ENCODE data around the gene DGKG. TPM values are rescaled to one million over a fixed set of nuclear protein-coding genes. Genes with fewer than 3 reads are reported as not detected.

The DGKG gene
- total RNA-seq, 2 experiments from 2014 or later: 0.20 to 0.66 TPM

- H3K36me3 Mint-ChIP-seq: no peaks in the 10 kb centered on the region
- no peak overlapping the region for H3K27ac Mint-ChIP-seq
- no peak overlapping the region for H3K4me3 Mint-ChIP-seq
- no peaks in the 10 kb centered on the region for H3K9me3 Mint-ChIP-seq (ENCODE audit: low read depth)
- ATAC-seq: no peak
- CTCF ChIA-PET: interaction anchor here (1.3 kb wide), 1 partner anchor 233 kb away, joined by 3 read pairs; no protein-coding TSS in a partner anchor
- no peak for DNase-seq
- no peaks in the 10 kb centered on the region for H3K4me1 Mint-ChIP-seq
- H3K27me3 Mint-ChIP-seq: peaks cover 28% of the 10 kb centered on the region
These were observed 151.1 kb downstream of the DGKG start for GRCh38 chr3:186210852-186211500.

DNA sequence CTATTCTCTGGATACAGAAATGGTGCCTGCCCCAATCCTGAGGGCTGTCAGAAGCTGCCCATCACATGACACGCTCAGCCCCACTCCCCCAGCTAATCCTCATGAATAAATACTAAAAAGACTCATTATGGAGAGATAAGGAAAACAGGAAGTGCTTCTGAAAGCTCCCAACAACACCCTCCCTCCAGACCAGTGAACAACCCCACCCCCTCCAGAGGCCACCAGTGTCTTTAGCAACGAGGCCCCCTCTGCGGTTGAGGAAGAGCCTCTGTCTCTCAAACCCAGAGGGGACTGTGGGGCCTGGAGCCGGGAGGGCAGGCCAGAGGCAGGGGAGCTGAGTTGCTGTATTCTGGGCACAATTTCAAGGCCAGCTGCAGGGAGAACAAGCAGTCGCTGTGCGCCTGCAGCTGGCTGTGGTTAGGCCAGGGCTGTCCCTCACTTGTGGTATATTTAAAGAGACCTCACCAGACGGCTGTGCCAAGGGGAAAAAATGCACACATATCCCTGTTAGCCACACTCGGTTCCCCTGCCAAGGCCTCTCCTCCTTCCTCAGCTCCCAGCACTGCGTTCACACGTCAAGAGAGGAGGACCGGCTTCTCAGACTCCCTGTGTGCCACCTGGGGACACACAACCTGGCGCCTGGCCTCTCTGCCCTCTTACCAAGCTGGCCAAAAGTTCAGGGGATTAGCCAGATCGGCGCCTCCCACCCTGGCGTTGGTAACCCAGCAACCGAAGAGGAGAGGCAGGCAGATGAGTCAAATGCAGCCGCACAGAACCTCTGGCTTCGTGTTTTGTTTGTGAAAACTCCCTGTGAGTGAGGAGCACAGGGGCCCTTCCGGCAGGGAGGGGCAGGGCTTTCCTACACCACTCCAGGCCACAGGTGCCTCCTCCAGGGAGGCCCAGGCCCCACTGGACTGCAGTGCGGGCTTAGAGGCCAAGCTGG, 152.0 kb downstream of the DGKG start:
- Mint-ChIP-seq H3K36me3 (no peaks in the 10 kb centered on the region), H3K27ac (no peak overlapping the region), H3K9me3 (ENCODE audit: low read depth) (no peaks in the 10 kb centered on the region), H3K27me3 (peaks cover 26% of the 10 kb centered on the region), H3K4me3 (no peak overlapping the region), H3K4me1 (no peaks in the 10 kb centered on the region)
- ATAC-seq (no peak), DNase-seq (no peak)
- CTCF ChIA-PET: interaction anchor here (1.3 kb wide), 1 partner anchor 232 kb away, joined by 3 read pairs; no protein-coding TSS in a partner anchor

GRCh38 chr3:186208296-186208989, 153.6 kb downstream of the DGKG start:
- Mint-ChIP-seq H3K4me1 (no peaks in the 10 kb centered on the region), H3K27me3 (peaks cover 19% of the 10 kb centered on the region), H3K4me3 (no peak overlapping the region), H3K9me3 (ENCODE audit: low read depth) (no peaks in the 10 kb centered on the region), H3K36me3 (no peaks in the 10 kb centered on the region), H3K27ac (no peak overlapping the region)
- CTCF ChIA-PET: interaction anchor here (1.5 to 2.3 kb wide), 2 partner anchors 9 to 10 kb away, joined by 3 to 5 read pairs; no protein-coding TSS in a partner anchor
- no peak for DNase-seq
- ATAC-seq: no peak

GRCh38 chr3:186207515-186207914, 154.5 kb downstream of the DGKG start:
- no peak for ATAC-seq
- H3K27ac Mint-ChIP-seq: no peak overlapping the region
- CTCF ChIA-PET: interaction anchor here (0.8 to 2.3 kb wide), 2 partner anchors 10 to 23 kb away, joined by 3 to 5 read pairs; no protein-coding TSS in a partner anchor

GRCh38 chr3:186200726-186201125, 161.3 kb downstream of the DGKG start:
- Mint-ChIP-seq H3K9me3 (ENCODE audit: low read depth) (no peaks in the 10 kb centered on the region), H3K4me1 (no peaks in the 10 kb centered on the region), H3K27ac (no peak overlapping the region), H3K4me3 (no peak overlapping the region), H3K36me3 (no peaks in the 10 kb centered on the region), H3K27me3 (peaks cover 17% of the 10 kb centered on the region)
- ATAC-seq: no peak
- CTCF ChIA-PET: no interaction called here
- DNase-seq: no peak

More at GRCh38 chr3:186207515-186207914, 154.5 kb downstream of the DGKG start:
- no peak for DNase-seq
- no peak overlapping the region for H3K4me3 Mint-ChIP-seq
- no peaks in the 10 kb centered on the region for H3K9me3 Mint-ChIP-seq (ENCODE audit: low read depth)
- H3K36me3 Mint-ChIP-seq: no peaks in the 10 kb centered on the region
- peaks cover 20% of the 10 kb centered on the region for H3K27me3 Mint-ChIP-seq
- H3K4me1 Mint-ChIP-seq: no peaks in the 10 kb centered on the region

DNA sequence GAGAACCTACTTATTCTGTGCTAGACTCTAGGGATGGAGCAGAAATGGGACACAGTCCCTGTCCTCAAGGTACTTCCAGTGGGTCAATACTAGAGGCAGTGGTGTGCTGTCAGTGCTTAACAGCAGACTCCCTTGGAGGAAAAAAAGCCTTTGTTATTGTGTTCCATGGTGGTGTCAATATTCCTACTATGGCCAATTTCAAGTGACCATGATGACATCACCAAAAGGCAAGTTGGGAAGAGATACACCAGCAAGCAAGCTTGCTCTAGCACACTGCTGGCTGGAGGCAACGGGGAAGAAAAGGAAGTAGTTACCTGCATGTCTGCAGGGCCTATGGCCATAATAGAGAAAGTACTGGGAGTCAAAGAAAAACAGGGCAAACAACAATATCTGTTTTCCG, 163.6 kb downstream of the DGKG start:
- H3K36me3 Mint-ChIP-seq: no peaks in the 10 kb centered on the region
- ATAC-seq: no peak
- no peak overlapping the region for H3K4me3 Mint-ChIP-seq
- DNase-seq: no peak
- H3K9me3 Mint-ChIP-seq (ENCODE audit: low read depth): no peaks in the 10 kb centered on the region
- H3K4me1 Mint-ChIP-seq: no peaks in the 10 kb centered on the region
- peaks cover 32% of the 10 kb centered on the region for H3K27me3 Mint-ChIP-seq
- CTCF ChIA-PET: interaction anchor here (1.5 kb wide), 1 partner anchor 10 kb away, joined by 3 read pairs; no protein-coding TSS in a partner anchor
- H3K27ac Mint-ChIP-seq: no peak overlapping the region

GRCh38 chr3:186194451-186194811, 167.6 kb downstream of the DGKG start:
- DNase-seq (no peak), ATAC-seq (no peak)
- no peaks in the 10 kb centered on the region for H3K4me1 Mint-ChIP-seq
- no peaks in the 10 kb centered on the region for H3K9me3 Mint-ChIP-seq (ENCODE audit: low read depth)
- H3K27me3 Mint-ChIP-seq: peaks cover 55% of the 10 kb centered on the region
- H3K36me3 Mint-ChIP-seq: no peaks in the 10 kb centered on the region
- H3K27ac Mint-ChIP-seq: no peak overlapping the region
- H3K4me3 Mint-ChIP-seq: no peak overlapping the region
- CTCF ChIA-PET: no interaction called here

- H3K36me3 Mint-ChIP-seq: no peaks in the 10 kb centered on the region
- CTCF ChIA-PET: no interaction called here
- H3K4me1 Mint-ChIP-seq: no peaks in the 10 kb centered on the region
- H3K4me3 Mint-ChIP-seq: no peak overlapping the region
- no peak overlapping the region for H3K27ac Mint-ChIP-seq
- ATAC-seq: no peak
- DNase-seq: no peak
- peaks cover 55% of the 10 kb centered on the region for H3K27me3 Mint-ChIP-seq
- H3K9me3 Mint-ChIP-seq (ENCODE audit: low read depth): no peaks in the 10 kb centered on the region
These were observed 168.2 kb downstream of the DGKG start for GRCh38 chr3:186193534-186194450.

DNA sequence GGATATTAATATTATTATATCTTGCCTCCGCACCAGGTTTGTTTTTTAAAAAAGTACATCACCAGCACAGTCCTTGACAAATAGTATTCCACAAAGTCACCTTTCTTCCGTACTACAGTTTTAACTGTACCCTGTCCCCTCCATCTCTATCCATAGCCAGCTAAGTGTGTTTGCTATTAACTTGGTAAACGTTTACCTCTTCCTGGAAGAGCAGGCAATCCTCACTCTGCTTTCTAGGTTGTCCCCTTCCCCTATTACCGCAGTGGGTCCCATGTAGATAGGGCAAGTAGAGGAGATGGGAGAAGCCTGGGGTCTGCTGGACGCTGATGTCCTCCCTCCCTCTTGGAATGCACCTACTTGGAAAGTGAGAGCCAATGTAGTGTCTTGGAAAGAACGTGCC, 169.2 kb downstream of the DGKG start:
- CTCF ChIA-PET: no interaction called here

DNA sequence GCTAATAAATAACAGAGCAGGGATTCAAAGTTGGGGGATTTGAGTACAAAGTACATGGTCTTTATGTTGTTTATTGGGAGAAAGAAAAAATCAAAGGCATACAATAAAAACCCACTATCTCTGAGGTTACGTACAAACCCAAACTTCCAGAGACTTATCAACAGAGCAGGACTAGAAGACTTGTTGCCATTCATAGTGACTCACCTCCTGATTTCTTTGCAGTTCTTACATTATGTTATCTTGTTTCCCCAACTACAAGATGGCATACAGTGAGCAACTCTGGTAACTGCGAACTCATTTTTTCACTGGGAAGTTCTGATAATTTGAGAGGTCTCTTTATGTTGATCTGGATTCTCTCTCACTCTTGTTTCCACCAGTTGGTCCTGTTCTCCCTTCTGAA, 172.5 kb downstream of the DGKG start:
- H3K4me1 Mint-ChIP-seq: peaks cover 12% of the 10 kb centered on the region
- CTCF ChIA-PET: no interaction called here
- no peaks in the 10 kb centered on the region for H3K9me3 Mint-ChIP-seq (ENCODE audit: low read depth)
- no peaks in the 10 kb centered on the region for H3K36me3 Mint-ChIP-seq
- ATAC-seq (no peak), DNase-seq (no peak)
- H3K27ac Mint-ChIP-seq: no peak overlapping the region
- no peak overlapping the region for H3K4me3 Mint-ChIP-seq
- H3K27me3 Mint-ChIP-seq: peaks cover 58% of the 10 kb centered on the region

More for the DNA sequence above, 169.2 kb downstream of the DGKG start:
- Mint-ChIP-seq H3K27ac (no peak overlapping the region), H3K4me1 (no peaks in the 10 kb centered on the region), H3K36me3 (no peaks in the 10 kb centered on the region), H3K27me3 (peaks cover 55% of the 10 kb centered on the region), H3K9me3 (ENCODE audit: low read depth) (no peaks in the 10 kb centered on the region), H3K4me3 (no peak overlapping the region)
- ATAC-seq: no peak
- no peak for DNase-seq

DNA sequence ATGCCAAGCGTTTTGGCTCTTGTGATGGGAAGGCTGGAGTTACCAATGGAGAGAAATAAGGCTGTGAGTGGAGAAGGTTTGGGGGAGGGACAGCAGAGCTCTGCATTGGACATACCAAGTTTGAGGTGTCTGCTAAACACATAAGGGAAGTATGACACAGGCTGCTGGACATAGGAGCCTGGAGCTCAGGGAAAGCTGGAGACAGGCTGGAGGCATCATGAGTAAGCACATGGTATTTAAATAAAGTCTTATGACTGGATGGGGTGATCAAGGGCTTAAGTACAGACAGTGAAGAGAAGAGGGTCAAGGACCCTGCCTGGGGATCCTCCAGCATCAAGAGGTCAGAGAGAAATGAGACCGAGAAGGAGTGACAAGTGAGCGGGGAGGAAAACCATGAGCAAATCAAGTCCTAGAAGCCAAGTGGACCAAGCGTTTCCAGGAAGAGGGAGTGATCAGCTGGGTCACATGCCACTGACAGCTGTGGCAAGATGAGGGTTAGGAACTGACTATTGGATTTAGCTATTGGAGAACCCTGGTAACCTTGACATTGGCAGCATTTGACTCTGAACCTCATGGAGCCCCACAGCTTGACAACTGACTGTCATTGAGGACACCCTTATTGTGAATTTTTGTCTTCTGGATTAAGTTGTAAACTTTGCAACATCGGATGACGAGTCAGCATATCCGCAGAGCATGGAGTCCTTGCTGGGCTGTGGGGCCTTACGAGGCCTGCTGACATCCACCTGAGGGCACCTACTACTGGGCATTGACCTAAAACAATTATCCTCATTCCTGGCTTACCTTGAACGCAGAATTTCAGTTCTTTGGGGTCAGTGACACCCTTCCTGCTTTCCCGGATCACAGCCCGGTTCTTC, 174.4 kb downstream of the DGKG start:
- Mint-ChIP-seq H3K27ac (no peak overlapping the region), H3K4me3 (no peak overlapping the region), H3K9me3 (ENCODE audit: low read depth) (no peaks in the 10 kb centered on the region), H3K4me1 (peaks cover 12% of the 10 kb centered on the region), H3K36me3 (no peaks in the 10 kb centered on the region), H3K27me3 (peaks cover 49% of the 10 kb centered on the region)
- ATAC-seq: no peak
- CTCF ChIA-PET: no interaction called here
- no peak for DNase-seq
